ENCODE data around the gene AMBP. TPM values are rescaled to one million over a fixed set of nuclear protein-coding genes. Genes with fewer than 3 reads are reported as not detected.

AMBP gene
- total RNA-seq, 1 experiment from 2014 or later: 0.20 TPM

- no peaks in the 10 kb centered on the region for H3K4me1 ChIP-seq (ENCODE audit: insufficient read depth, low read length)
- no peaks in the 10 kb centered on the region for H3K36me3 Mint-ChIP-seq (ENCODE audit: insufficient read depth in 1 of 3, low read depth in 3 of 3)
- H3K27me3 ChIP-seq (ENCODE audit: insufficient read depth, low read length): no peaks in the 10 kb centered on the region
- no peak overlapping the region for H3K23ac ChIP-seq (ENCODE audit: insufficient read length, low read depth, low read length)
- no peak overlapping the region for H4K5ac ChIP-seq (ENCODE audit: insufficient read length, low read depth, low read length)
- no peak overlapping the region for H2AFZ ChIP-seq (ENCODE audit: low read length)
- H3K79me2 ChIP-seq (ENCODE audit: insufficient read depth, low read length): no peaks in the 10 kb centered on the region
- no peaks in the 10 kb centered on the region for H3K79me1 ChIP-seq (ENCODE audit: insufficient read depth, low read depth, low read length, poor library complexity, severe bottlenecking)
- H3K23me2 ChIP-seq (ENCODE audit: insufficient read length, low read depth, low read length, poor library complexity, severe bottlenecking): no peaks in the 10 kb centered on the region
- H3T11ph ChIP-seq (ENCODE audit: low read length): no peak overlapping the region
- H3K9me3 ChIP-seq (ENCODE audit: control insufficient read depth, low read depth, low read length): no peaks in the 10 kb centered on the region
- peak; percentile 13 for DNase-seq
- no peak overlapping the region for H3K27ac Mint-ChIP-seq
- 0 out of 4 replicates have a peak, but pooled peaks cover 0 to 5% of the 10 kb centered on the region in 2 experiments for H3K4me1 Mint-ChIP-seq
- H4K91ac ChIP-seq (ENCODE audit: insufficient read length, low read depth, low read length): no peak overlapping the region
- H4K8ac ChIP-seq (replicated peaks; ENCODE audit: insufficient read length, low read depth, low read length): no peak overlapping the region
- H2AK5ac ChIP-seq (ENCODE audit: insufficient read length, low read length): no peak overlapping the region
- no peak overlapping the region for H3K27ac ChIP-seq (ENCODE audit: insufficient read length, low read depth, low read length)
- no peak overlapping the region for H3K14ac ChIP-seq (ENCODE audit: insufficient read depth, low read length)
- no peak overlapping the region for H2BK20ac ChIP-seq (ENCODE audit: low read depth, low read length, poor library complexity, severe bottlenecking)
- no peak overlapping the region for H3K4me2 ChIP-seq (ENCODE audit: insufficient read depth, insufficient read length, low read length)
- H3K18ac ChIP-seq (ENCODE audit: insufficient read length, low read depth, low read length): no peak overlapping the region
- TF ChIP-seq CTCF (conservative IDR thresholded peaks at IDR 0.05): no peak
- no peaks in the 10 kb centered on the region for H4K20me1 ChIP-seq (ENCODE audit: control insufficient read depth, insufficient read depth, insufficient read length)
- no peaks in the 10 kb centered on the region for H3K9me3 Mint-ChIP-seq
- no peak overlapping the region for H2BK120ac ChIP-seq (ENCODE audit: low read depth, low read length, poor library complexity, severe bottlenecking)
- H2BK15ac ChIP-seq (ENCODE audit: low read depth, low read length): no peak overlapping the region
- H2BK5ac ChIP-seq (ENCODE audit: insufficient read length, low read length): no peak overlapping the region
- H3K27me3 Mint-ChIP-seq (ENCODE audit: low read depth): peaks cover 31% of the 10 kb centered on the region
- no peak overlapping the region for H3K56ac ChIP-seq (ENCODE audit: insufficient read length, low read depth, low read length)
- no peak overlapping the region for H3K4ac ChIP-seq (ENCODE audit: low read depth, low read length)
- H2BK12ac ChIP-seq (ENCODE audit: insufficient read length, low read depth, low read length): no peak overlapping the region
- WGBS (ENCODE audit: extremely low coverage, insufficient read length, low lambda C conversion rate): no CpG with 5 or more reads among the region's 6 CpGs
- H3K9ac ChIP-seq (ENCODE audit: extremely low read depth, insufficient read length, low read length): no peak overlapping the region
- no peak overlapping the region for H3K4me3 Mint-ChIP-seq
Measured at GRCh38 chr9:114081441-114082016, 3.4 kb upstream of the AMBP start.
